AG04450 (cell line): ENCODE measurements around the gene TTC16. TPM values are rescaled to one million over a fixed set of nuclear protein-coding genes. Genes with fewer than 3 reads are reported as not detected.
A peak's percentile ranks its signal among the peaks of the same experiment; 100 is the strongest.

Experiments used
- CTCF ChIA-PET: fragments of 300-600, 350-600 bp; formaldehyde crosslinking; extraction: SDS; loops from one replicate; lab custom pipeline; 2022; ENCODE audit warnings: antibody characterized with exemption, inconsistent platforms; lab: Charles Lee
- POLR2A ChIA-PET: fragments of 350-600 bp; formaldehyde crosslinking; extraction: SDS; loops from one replicate; lab custom pipeline; 2021; ENCODE audit warnings: antibody characterized with exemption, inconsistent platforms; lab: Yijun Ruan, JAX
- DNase-seq: peaks from one replicate; pipeline ENCODE4 v3.0.0-alpha.2; 2011; ENCODE audit warnings: low read depth, low spot score
- H3K27ac ChIP-seq: one replicate; pipeline ENCODE4 v1.5.1; 2012; ENCODE audit warnings: low read depth, low read length, control low read depth
- H3K27me3 ChIP-seq: one replicate; pipeline ENCODE4 v1.6.0; 2012; ENCODE audit warnings: low read length; ENCODE audit not compliant: control insufficient read depth, insufficient read depth
- H3K4me3 ChIP-seq: 2 replicates; pipeline ENCODE4 v1.5.1; 2011; ENCODE audit warnings: mild to moderate bottlenecking, low read depth, low read length, control low read depth
- H3K9me3 ChIP-seq: 2 replicates; pipeline ENCODE4 v1.5.1; 2012; ENCODE audit warnings: low read length; ENCODE audit not compliant: control insufficient read depth, insufficient read depth
- CTCF ChIP-seq: IDR thresholded peaks from 2 replicates; pipeline ENCODE4 v1.5.1; 2011; ENCODE audit warnings: low read depth, low read length, control low read depth, inconsistent platforms
- polyA plus RNA-seq: library from polyadenylated mRNA; depleted of rRNA; stranded (reverse); fragments of >200 nt; gene quantifications from 2 replicates; pipeline ENCODE4 v1.2.3, GENCODE V29; 2011

TTC16 gene
- polyA plus RNA-seq, 1 experiment: not detected

- TF ChIP-seq CTCF: no peak
- Histone ChIP-seq H3K9me3 (no peaks in the 10 kb centered on the region; the same call in 1 of the 2 replicates), H3K4me3 (no peak overlapping the region), H3K27ac (no peak overlapping the region), H3K27me3 (peaks cover 6% of the 10 kb centered on the region)
- DNase-seq: no peak
- CTCF ChIA-PET: interaction anchor here (0.7 kb wide), 1 partner anchor 132 kb away, joined by 5 read pairs; no protein-coding TSS in a partner anchor
- POLR2A ChIA-PET: interaction anchor here (0.8 kb wide), 1 partner anchor 61 kb away, joined by 3 read pairs; no protein-coding TSS in a partner anchor
These were observed 26.1 kb downstream of the TTC16 start for GRCh38 chr9:127741831-127742434.

GRCh38 chr9:127742435-127743088 is 26.7 kb downstream of the TTC16 start:
- ChIA-PET CTCF (interaction anchor here (0.7 to 3.9 kb wide), 3 partner anchors 8 to 131 kb away, joined by 3 to 35 read pairs (median 5); partner anchors contain the start of gene TOR2A), POLR2A (interaction anchor here (0.8 to 1.1 kb wide), 2 partner anchors 37 to 61 kb away, joined by 3 read pairs; no protein-coding TSS in a partner anchor)
- TF ChIP-seq CTCF: no peak
- Histone ChIP-seq H3K27ac (no peak overlapping the region), H3K9me3 (no peaks in the 10 kb centered on the region; the same call in 1 of the 2 replicates), H3K27me3 (peaks cover 10% of the 10 kb centered on the region), H3K4me3 (peak overlapping the region; percentile 36)
- peak; percentile 23 for DNase-seq

DNA sequence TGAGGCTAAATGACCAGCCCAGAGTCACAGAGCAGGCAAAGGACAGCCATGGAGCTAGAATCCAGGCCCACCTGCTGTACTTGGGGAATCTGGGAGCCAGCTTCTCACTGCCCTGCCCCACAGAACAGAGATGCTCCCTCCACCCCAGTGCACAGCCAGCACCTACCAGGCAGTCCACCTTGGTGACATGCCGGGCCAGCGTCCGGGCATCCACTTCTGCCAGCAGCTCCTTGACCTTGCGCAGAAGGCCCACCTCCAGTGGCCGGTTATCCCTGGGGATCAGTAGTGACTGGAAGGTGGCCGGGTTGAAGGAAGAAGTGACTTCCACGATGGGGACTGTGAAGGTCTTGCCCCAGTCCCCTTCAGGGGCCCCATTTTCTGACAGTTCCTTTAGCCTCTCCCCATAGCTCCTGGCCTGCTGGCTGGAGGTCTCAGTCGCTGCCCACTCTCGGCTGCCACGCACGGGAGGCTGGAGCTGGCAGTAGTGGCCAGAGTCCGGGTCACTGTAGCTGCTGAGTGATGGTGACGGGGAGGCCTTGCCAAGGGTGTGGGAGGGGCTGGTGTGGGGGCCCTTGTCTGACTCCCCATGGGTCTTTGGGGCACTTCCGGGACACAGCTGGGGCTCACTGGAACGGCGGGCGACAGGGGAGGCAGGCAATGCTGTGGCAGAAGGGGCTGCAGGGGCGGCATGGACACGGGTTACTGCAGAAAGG is 28.7 kb downstream of the TTC16 start:
- no peak overlapping the region for H3K4me3 ChIP-seq
- TF ChIP-seq CTCF: no peak
- no peaks in the 10 kb centered on the region; the same call in 1 of the 2 replicates for H3K9me3 ChIP-seq
- CTCF ChIA-PET: interaction anchor here (3.9 kb wide), 1 partner anchor 10 kb away, joined by 35 read pairs; the partner anchor contains the start of gene TOR2A
- no peak overlapping the region for H3K27ac ChIP-seq
- POLR2A ChIA-PET: interaction anchor here (0.6 to 0.7 kb wide), 3 partner anchors 19 to 172 kb away, joined by 3 to 11 read pairs (median 7); no protein-coding TSS in a partner anchor
- H3K27me3 ChIP-seq: peaks cover 21% of the 10 kb centered on the region
- DNase-seq: no peak

DNA sequence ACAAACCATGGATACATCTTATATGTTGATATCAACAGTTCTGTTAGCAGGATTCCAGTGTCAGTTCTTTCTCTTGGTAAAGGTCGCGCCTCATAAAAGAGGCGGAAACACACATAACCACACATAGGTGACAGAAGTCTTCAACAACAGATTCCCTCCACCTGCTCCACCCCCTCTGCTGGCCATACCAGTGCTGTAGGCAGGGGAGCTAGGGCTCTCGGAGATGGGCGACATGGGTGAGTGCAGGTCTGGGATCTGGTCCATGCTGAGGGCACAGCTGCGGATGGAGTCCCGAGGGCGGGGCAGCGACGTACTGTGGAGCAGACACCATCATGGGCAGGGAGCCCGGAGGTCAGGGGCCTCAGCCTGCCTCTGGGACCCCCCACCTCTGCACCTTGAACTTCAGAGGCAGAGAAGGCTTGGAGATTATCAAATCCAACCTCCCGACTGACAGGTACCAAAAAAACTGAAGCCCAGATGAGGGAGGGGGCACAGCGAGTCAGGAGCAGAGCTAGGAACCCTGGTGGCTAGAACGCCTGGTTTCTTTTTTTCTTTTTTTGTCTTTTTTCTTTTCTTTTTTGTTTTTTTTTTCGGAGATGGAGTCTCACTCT is 31.2 kb downstream of the TTC16 start:
- H3K9me3 ChIP-seq: no peaks in the 10 kb centered on the region; the same call in 1 of the 2 replicates
- ChIA-PET POLR2A (no interaction called here), CTCF (interaction anchor here (1.2 kb wide), 1 partner anchor 12 kb away, joined by 6 read pairs; the partner anchor contains the start of gene TOR2A)

More for the DNA sequence above, 31.2 kb downstream of the TTC16 start:
- Histone ChIP-seq H3K27me3 (peaks cover 27% of the 10 kb centered on the region), H3K4me3 (no peak overlapping the region), H3K27ac (no peak overlapping the region)
- no peak for DNase-seq
- no peak for TF ChIP-seq CTCF
